NCI-H2171 treated with DMSO at 0.1 percent for 48 hours (cell line): Measurements from ENCODE around the gene LRMDA.
"Not testable (repeated sequence)": the region's sequence is repeated elsewhere in the genome, so short reads cannot be mapped to it uniquely, and the experiment has no call there.

ENCODE experiments used
- DNase-seq: peaks from one replicate; lab custom pipeline; 2025; lab: John Stamatoyannopoulos, UW

The LRMDA gene

GRCh38 chr10:76554033-76554408 lies 1122.6 kb downstream of the LRMDA start:
- no peak for DNase-seq

- DNase-seq = no peak
These were observed 1123.1 kb downstream of the LRMDA start for GRCh38 chr10:76554478-76554877.

- DNase-seq = no peak
These were observed 1123.7 kb downstream of the LRMDA start for GRCh38 chr10:76555067-76555670.

GRCh38 chr10:76557366-76557765 lies 1125.9 kb downstream of the LRMDA start:
- DNase-seq = no peak

GRCh38 chr10:76558586-76558985 lies 1127.2 kb downstream of the LRMDA start:
- DNase-seq = no peak

- DNase-seq = no peak
These were observed 1127.8 kb downstream of the LRMDA start for GRCh38 chr10:76558996-76559891.

GRCh38 chr10:76559892-76560220 lies 1128.4 kb downstream of the LRMDA start:
- no peak for DNase-seq

GRCh38 chr10:76560338-76560737 lies 1128.9 kb downstream of the LRMDA start:
- no peak for DNase-seq

GRCh38 chr10:76563286-76563685 lies 1131.9 kb downstream of the LRMDA start:
- DNase-seq = no peak

GRCh38 chr10:76572021-76572420 lies 1140.6 kb downstream of the LRMDA start:
- DNase-seq = no peak

GRCh38 chr10:76576276-76576962 lies 1145.0 kb downstream of the LRMDA start:
- no peak for DNase-seq

- DNase-seq = no peak
These were observed 1146.0 kb downstream of the LRMDA start for GRCh38 chr10:76577455-76577854.

- DNase-seq = no peak
These were observed 1150.3 kb downstream of the LRMDA start for GRCh38 chr10:76581506-76582256.

GRCh38 chr10:76582531-76582930 lies 1151.1 kb downstream of the LRMDA start:
- DNase-seq = no peak

GRCh38 chr10:76583711-76584161 lies 1152.3 kb downstream of the LRMDA start:
- no peak for DNase-seq

GRCh38 chr10:76584466-76584865 lies 1153.0 kb downstream of the LRMDA start:
- not testable (repeated sequence) for DNase-seq
